Activated CD8-positive, alpha-beta T cell treated with anti-CD3 and anti-CD28 coated beads for 36 hours (primary cell): Measurements from ENCODE around the gene SECTM1. TPM values are rescaled to one million over a fixed set of nuclear protein-coding genes. Genes with fewer than 3 reads are reported as not detected.

ENCODE experiments used
- ATAC-seq: fragments of 200-7000 bp; cut with Tn5 transposase; one replicate; pipeline ENCODE4 v1.10.0; 2021; ENCODE audit warnings: mild to moderate bottlenecking, moderate library complexity
- CTCF ChIA-PET: fragments of 350-600 bp; sonication (Branson Sonifier 250); formaldehyde crosslinking; loops from one replicate; lab custom pipeline; 2021; ENCODE audit warnings: antibody characterized with exemption; lab: Charles Lee
- POLR2A ChIA-PET: fragments of 350-600 bp; sonication (Branson Sonifier 250); formaldehyde crosslinking; loops from one replicate; lab custom pipeline; 2021; ENCODE audit warnings: antibody characterized with exemption; lab: Charles Lee
- DNase-seq: peaks from one replicate; pipeline ENCODE4 v3.0.0-alpha.2; 2020
- H3K27ac Mint-ChIP-seq: one replicate; pipeline ENCODE4 v1.8.0; 2021; ENCODE audit warnings: mild to moderate bottlenecking, mixed read lengths
- H3K27me3 Mint-ChIP-seq: one replicate; pipeline ENCODE4 v1.8.0; 2021; ENCODE audit warnings: mixed read lengths
- H3K36me3 Mint-ChIP-seq: one replicate; pipeline ENCODE4 v1.8.0; 2021; ENCODE audit warnings: low read depth, mixed read lengths
- H3K4me1 Mint-ChIP-seq: one replicate; pipeline ENCODE4 v1.8.0; 2021; ENCODE audit warnings: low read depth, mixed read lengths
- H3K4me3 Mint-ChIP-seq: one replicate; pipeline ENCODE4 v1.8.0; 2021; ENCODE audit warnings: mild to moderate bottlenecking, moderate library complexity, mixed read lengths
- H3K9me3 Mint-ChIP-seq: one replicate; pipeline ENCODE4 v1.8.0; 2021; ENCODE audit warnings: mixed read lengths
- CTCF ChIP-seq: fragments of 200-600 bp; IDR thresholded peaks from one replicate; pipeline ENCODE4 v1.8.0; 2022; ENCODE audit warnings: antibody characterized with exemption, mild to moderate bottlenecking
- intact Hi-C: fragments of 100-400 bp; cut with micrococcal nuclease; formaldehyde crosslinking; loops from one replicate; pipeline ENCODE4 v1.10.0; 2022
- total RNA-seq, 2 experiments: library from RNA; stranded (reverse); gene quantifications; one replicate each; pipeline ENCODE4 v1.2.3, GENCODE V29; 2021

The SECTM1 gene
- total RNA-seq, 2 experiments from 2014 or later: 0.45 to 0.50 TPM

DNA sequence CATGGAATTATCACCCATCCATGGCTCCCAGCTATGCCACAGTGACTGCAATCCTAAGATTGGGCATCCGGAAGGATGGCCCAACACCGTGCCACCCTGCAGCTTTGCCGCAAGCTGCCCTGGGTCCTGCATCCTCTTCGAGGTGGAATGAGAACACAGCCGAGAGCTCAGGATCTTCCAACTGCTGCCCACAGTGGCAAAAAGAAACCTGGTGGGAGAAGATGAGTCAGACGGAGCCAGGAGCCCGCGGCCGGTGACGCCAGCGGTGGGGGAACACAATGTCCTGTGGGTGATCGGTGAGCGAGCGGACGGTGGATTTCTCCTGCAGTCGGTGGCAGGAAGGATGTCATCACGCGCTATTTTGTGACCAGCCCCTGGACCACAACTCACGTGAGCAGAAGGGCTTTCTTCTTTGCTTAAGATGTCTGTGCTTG lies 36.3 kb downstream of the SECTM1 start:
- ATAC-seq (peak; percentile 18), DNase-seq (peak; percentile 95)
- Mint-ChIP-seq H3K27me3 (no peaks in the 10 kb centered on the region), H3K27ac (peak overlapping the region; percentile 100), H3K4me1 (peaks cover 74% of the 10 kb centered on the region), H3K36me3 (peaks cover 5% of the 10 kb centered on the region), H3K4me3 (peak overlapping the region; percentile 90), H3K9me3 (no peaks in the 10 kb centered on the region)
- ChIA-PET CTCF (interaction anchor here (2.3 to 8.4 kb wide), 4 partner anchors 9 to 61 kb away, joined by 8 to 68 read pairs (median 29); partner anchors contain the start of gene CD7), POLR2A (interaction anchor here (0.7 to 11.5 kb wide), 20 partner anchors 8 to 430 kb away, joined by 3 to 227 read pairs (median 6); partner anchors contain the start of genes CD7, CSNK1D, HEXD and SECTM1)
- no peak for TF ChIP-seq CTCF
- intact Hi-C loops: no loop called here

DNA sequence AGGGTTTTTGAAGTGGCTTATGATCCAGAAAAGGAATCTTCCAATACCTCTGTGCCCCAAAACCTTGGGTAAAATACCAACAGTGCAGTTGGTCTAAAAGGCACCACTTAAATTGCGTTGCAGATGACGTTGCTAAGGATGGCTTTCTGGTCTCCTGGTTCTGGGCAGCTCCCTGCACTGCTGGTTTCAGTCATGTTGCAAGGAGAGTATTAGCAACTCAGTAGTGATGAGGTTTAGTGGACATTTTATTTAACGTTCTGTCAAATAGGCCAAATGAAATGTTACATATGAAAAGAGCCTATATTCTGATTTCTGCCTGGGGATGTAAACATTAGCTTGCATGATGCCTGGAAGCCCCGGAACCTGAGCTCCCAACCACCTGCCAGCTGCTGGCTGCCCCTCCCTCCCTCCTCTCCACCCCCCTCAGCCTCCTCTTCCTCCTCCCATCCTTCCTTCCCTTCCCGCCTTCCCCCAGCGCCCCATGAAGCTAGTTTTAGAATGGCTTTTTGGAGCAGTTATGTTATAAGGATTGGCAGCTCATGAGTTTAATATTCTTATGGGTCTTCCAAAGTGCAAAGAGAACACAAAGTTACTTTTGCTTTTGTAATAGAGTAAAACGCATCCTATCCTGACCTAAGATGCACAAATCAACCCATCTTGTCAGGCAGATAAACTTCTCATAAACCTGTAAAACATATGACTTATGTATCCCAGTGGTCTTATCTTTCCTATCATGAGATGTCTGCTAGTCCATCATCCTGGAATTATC lies 36.9 kb downstream of the SECTM1 start:
- Mint-ChIP-seq H3K4me3 (peak overlapping the region; percentile 90), H3K27me3 (no peaks in the 10 kb centered on the region), H3K9me3 (no peaks in the 10 kb centered on the region), H3K27ac (peak overlapping the region; percentile 100), H3K36me3 (peaks cover 5% of the 10 kb centered on the region), H3K4me1 (peaks cover 69% of the 10 kb centered on the region)
- intact Hi-C loops: no loop called here
- no peak for ATAC-seq
- TF ChIP-seq CTCF: no peak
- POLR2A ChIA-PET: interaction anchor here (0.7 to 11.5 kb wide), 14 partner anchors 9 to 200 kb away, joined by 3 to 227 read pairs (median 8); partner anchors contain the start of genes CD7, CSNK1D, HEXD and SLC16A3
- CTCF ChIA-PET: interaction anchor here (2.3 to 8.4 kb wide), 4 partner anchors 9 to 61 kb away, joined by 8 to 68 read pairs (median 29); partner anchors contain the start of gene CD7
- DNase-seq: no peak

DNA sequence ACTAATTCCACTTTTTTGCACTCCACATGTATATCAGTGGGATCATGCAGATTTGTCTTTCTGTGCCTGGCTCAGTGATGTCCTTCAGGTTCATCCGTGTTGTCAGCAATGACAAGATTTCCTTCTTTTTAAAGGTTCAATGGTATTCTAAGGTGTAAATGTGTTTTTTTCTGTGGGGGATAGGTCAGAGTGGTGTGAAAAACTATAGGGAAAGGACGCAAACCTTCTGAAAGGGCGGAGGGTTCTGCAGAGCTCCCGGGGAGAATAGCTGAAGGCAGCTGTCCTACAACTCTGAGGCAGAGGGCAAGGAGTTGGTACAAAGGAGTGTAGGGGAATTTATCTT lies 38.1 kb downstream of the SECTM1 start:
- Mint-ChIP-seq H3K4me3 (no peak overlapping the region), H3K9me3 (no peaks in the 10 kb centered on the region), H3K4me1 (peaks cover 59% of the 10 kb centered on the region), H3K27me3 (no peaks in the 10 kb centered on the region), H3K27ac (peak overlapping the region; percentile 6), H3K36me3 (peaks cover 7% of the 10 kb centered on the region)
- ATAC-seq (no peak), DNase-seq (no peak)
- intact Hi-C loops: no loop called here
- ChIA-PET CTCF (no interaction called here), POLR2A (interaction anchor here (0.9 to 11.5 kb wide), 3 partner anchors 10 to 44 kb away, joined by 3 to 227 read pairs (median 23); partner anchors contain the start of gene CD7)
- no peak for TF ChIP-seq CTCF

DNA sequence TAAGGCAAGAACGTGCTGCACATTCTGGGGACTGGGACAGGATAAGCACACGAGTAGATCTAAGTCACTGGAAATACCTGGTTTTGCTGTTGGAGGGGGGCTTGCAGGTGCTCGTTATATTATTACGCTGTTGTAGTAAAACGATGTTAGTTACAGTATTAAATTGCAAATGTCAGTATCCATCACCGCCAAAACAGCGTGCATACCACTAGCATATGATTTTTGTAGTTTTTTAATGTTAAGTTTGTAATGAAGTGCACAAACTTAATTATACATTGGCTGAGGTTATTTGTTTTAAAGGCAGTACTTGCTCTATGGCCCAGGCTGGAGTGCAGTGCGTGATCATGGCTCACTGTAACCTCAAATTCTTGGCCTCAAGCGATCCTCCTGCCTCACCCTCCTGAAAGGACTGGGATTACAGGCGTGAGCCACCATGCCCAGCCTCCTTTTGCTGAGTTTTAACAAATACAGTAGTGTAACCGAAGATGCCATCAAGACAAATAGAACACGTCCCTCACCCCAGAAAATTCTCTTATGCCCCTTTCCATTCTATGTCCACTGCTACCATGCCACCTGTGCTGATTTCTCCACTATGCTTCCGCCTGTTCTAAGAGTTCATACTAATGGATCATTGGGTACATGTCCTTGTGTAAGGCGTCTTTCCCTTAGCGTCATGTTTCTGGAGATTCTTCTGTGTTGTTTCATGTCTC lies 39.3 kb downstream of the SECTM1 start:
- intact Hi-C loops: no loop called here
- ATAC-seq (no peak), DNase-seq (no peak)
- Mint-ChIP-seq H3K27me3 (no peaks in the 10 kb centered on the region), H3K4me3 (peak overlapping the region; percentile 79), H3K4me1 (peaks cover 47% of the 10 kb centered on the region), H3K9me3 (no peaks in the 10 kb centered on the region), H3K36me3 (peaks cover 7% of the 10 kb centered on the region), H3K27ac (peak overlapping the region; percentile 85)
- TF ChIP-seq CTCF: no peak
- ChIA-PET CTCF (no interaction called here), POLR2A (interaction anchor here (0.7 kb wide), 1 partner anchor 421 kb away, joined by 3 read pairs; no protein-coding TSS in a partner anchor)
